Duodenal mucosa (tissue), 2 donors: Measurements from ENCODE around the gene UBP1.
"Not testable (repeated sequence)": the region's sequence is repeated elsewhere in the genome, so short reads cannot be mapped to it uniquely, and the experiment has no call there.

ENCODE experiments used
- H3K27ac ChIP-seq: one replicate; pipeline ENCODE4 v1.7.0; 2013; ENCODE audit warnings: low read depth, low read length
- H3K27me3 ChIP-seq, 2 donors: one replicate each; pipeline ENCODE4 v1.7.0; 2013; ENCODE audit warnings: low read length in 2 of 2, control low read depth in 1 of 2; ENCODE audit not compliant: insufficient read depth in 2 of 2, control insufficient read depth in 1 of 2
- H3K36me3 ChIP-seq, 2 donors: one replicate each; pipeline ENCODE4 v1.7.0; 2013; ENCODE audit warnings: low read length in 2 of 2, control low read depth in 1 of 2; ENCODE audit not compliant: insufficient read depth in 2 of 2, control insufficient read depth in 1 of 2
- H3K4me1 ChIP-seq, 2 donors: one replicate each; pipeline ENCODE4 v1.7.0; 2013; ENCODE audit warnings: low read length in 2 of 2, control low read depth in 1 of 2; ENCODE audit not compliant: insufficient read depth in 2 of 2, control insufficient read depth in 1 of 2
- H3K4me3 ChIP-seq, 2 donors: one replicate each; pipeline ENCODE4 v1.7.0; 2013; ENCODE audit warnings: low read length in 2 of 2, low read depth in 1 of 2
- H3K9ac ChIP-seq, 2 donors: one replicate each; pipeline ENCODE4 v1.7.0; 2013; ENCODE audit warnings: low read length in 2 of 2, low read depth in 1 of 2
- H3K9me3 ChIP-seq, 2 donors: one replicate each; pipeline ENCODE4 v1.7.0; 2013; ENCODE audit warnings: low read length in 2 of 2, control low read depth in 1 of 2; ENCODE audit not compliant: control insufficient read depth in 1 of 2

The UBP1 gene, protein sequence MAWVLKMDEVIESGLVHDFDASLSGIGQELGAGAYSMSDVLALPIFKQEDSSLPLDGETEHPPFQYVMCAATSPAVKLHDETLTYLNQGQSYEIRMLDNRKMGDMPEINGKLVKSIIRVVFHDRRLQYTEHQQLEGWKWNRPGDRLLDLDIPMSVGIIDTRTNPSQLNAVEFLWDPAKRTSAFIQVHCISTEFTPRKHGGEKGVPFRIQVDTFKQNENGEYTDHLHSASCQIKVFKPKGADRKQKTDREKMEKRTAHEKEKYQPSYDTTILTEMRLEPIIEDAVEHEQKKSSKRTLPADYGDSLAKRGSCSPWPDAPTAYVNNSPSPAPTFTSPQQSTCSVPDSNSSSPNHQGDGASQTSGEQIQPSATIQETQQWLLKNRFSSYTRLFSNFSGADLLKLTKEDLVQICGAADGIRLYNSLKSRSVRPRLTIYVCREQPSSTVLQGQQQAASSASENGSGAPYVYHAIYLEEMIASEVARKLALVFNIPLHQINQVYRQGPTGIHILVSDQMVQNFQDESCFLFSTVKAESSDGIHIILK

DNA sequence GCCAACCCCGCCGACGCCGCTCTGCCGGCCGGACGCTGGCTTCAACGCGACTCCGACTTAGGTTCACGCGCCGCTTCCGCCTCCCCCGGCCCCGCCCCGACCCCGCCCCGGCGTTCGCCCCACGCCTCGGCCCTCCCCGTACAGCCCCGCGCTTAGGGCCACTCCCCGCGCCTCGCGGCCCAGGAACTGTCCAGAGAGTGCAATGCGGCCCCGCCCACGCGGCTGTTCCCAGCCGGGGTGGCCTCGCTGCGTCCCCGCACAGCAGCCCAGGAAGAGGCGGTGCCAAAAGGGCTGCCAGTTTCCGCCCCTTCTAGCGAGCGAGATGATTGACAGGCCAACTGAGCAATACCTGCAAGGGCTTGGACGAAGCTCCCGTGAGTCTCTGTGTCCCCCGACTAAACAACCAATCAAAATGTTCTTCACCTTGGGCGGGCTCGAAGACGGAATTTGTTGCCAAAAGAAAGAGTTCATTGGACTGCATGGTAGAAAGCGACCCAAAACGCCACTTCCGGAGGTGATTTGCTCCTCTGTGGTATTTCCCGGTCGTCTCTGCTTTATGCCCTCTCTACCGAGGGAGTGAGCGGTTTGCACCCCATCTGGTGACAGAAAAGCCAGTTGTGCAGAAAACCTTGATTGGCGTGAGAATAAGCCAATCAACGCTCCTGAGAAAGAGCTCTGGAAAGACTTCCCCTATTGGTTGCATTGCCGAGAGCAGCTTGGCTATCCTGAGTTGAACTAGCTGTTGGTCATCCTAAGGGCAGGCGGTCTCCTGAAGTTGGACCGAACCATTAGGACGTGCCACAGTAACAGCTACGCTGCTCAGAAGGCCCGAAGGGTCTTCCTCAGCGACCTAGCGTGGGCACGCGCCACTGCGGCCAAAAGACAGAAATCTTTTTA is at the start of gene UBP1:
UBP1 (minus strand) TSS at position 78 of the 897 bp plus-strand sequence. CDS start 557 bp downstream, outside the sequence.
- H3K36me3 ChIP-seq, result no peaks in the 10 kb centered on the region
- H3K4me3 ChIP-seq, result peak within 1 kb of the TSS; percentile 86 to 92
- H3K27me3 ChIP-seq, result no peaks in the 10 kb centered on the region
- H3K9me3 ChIP-seq, result no peaks in the 10 kb centered on the region
- peaks cover 29 to 38% of the 10 kb centered on the region in 2 donors for H3K4me1 ChIP-seq
- peak within 1 kb of the TSS; percentile 93 to 97 for H3K9ac ChIP-seq
- H3K27ac ChIP-seq, result peak within 1 kb of the TSS; percentile 99

GRCh38 chr3:33488683-33489082 is 48.5 kb upstream of the UBP1 start:
- no peaks in the 10 kb centered on the region for H3K36me3 ChIP-seq
- no peaks in the 10 kb centered on the region for H3K27me3 ChIP-seq
- H3K9me3 ChIP-seq, result no peaks in the 10 kb centered on the region
- no peak overlapping the region for H3K27ac ChIP-seq
- no peak overlapping the region for H3K4me3 ChIP-seq
- no peaks in the 10 kb centered on the region for H3K4me1 ChIP-seq
- H3K9ac ChIP-seq, result no peak overlapping the region

GRCh38 chr3:33488246-33488645 is 48.0 kb upstream of the UBP1 start:
- Histone ChIP-seq H3K36me3 (no peaks in the 10 kb centered on the region), H3K4me3 (no peak overlapping the region), H3K9me3 (no peaks in the 10 kb centered on the region), H3K9ac (no peak overlapping the region), H3K4me1 (no peaks in the 10 kb centered on the region), H3K27me3 (no peaks in the 10 kb centered on the region), H3K27ac (no peak overlapping the region)

GRCh38 chr3:33482111-33482521 is 41.9 kb upstream of the UBP1 start:
- H3K36me3 ChIP-seq, result no peaks in the 10 kb centered on the region
- H3K9ac ChIP-seq, result no peak overlapping the region
- no peak overlapping the region for H3K4me3 ChIP-seq
- no peaks in the 10 kb centered on the region for H3K9me3 ChIP-seq
- H3K27ac ChIP-seq, result no peak overlapping the region
- no peaks in the 10 kb centered on the region for H3K27me3 ChIP-seq
- H3K4me1 ChIP-seq, result peaks cover 0 to 4% of the 10 kb centered on the region in 2 donors

GRCh38 chr3:33474896-33475295 is 34.7 kb upstream of the UBP1 start:
- no peak overlapping the region for H3K27ac ChIP-seq
- H3K9ac ChIP-seq, result no peak overlapping the region
- no peaks in the 10 kb centered on the region for H3K36me3 ChIP-seq
- H3K27me3 ChIP-seq, result no peaks in the 10 kb centered on the region
- H3K4me3 ChIP-seq, result no peak overlapping the region
- no peaks in the 10 kb centered on the region for H3K9me3 ChIP-seq
- no peaks in the 10 kb centered on the region for H3K4me1 ChIP-seq

DNA sequence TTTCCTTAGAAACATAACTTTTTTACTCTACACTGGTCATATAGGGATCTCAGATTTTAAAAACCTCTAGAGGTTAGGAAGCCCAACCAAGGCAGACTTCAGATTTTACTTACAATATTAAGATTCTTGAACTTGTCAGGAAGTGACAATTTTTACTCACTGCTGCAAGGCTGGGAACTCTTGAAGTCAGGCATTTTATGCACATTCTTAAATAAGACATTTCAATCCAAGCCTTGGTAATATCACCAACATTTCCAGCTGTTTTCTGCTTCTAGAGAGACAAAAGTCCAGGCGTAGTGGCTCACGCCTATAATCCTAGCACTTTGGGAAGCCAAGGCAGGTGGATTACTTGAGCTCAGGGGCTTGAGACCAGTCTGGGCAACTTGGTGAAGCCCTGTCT is 33.6 kb upstream of the UBP1 start:
- H3K9me3 ChIP-seq, result no peaks in the 10 kb centered on the region
- no peak overlapping the region for H3K9ac ChIP-seq
- no peak overlapping the region for H3K27ac ChIP-seq
- no peaks in the 10 kb centered on the region for H3K27me3 ChIP-seq
- no peaks in the 10 kb centered on the region for H3K4me1 ChIP-seq
- no peak overlapping the region for H3K4me3 ChIP-seq
- no peaks in the 10 kb centered on the region for H3K36me3 ChIP-seq

- no peaks in the 10 kb centered on the region for H3K27me3 ChIP-seq
- H3K4me3 ChIP-seq, result no peak overlapping the region
- H3K27ac ChIP-seq, result no peak overlapping the region
- H3K9me3 ChIP-seq, result no peaks in the 10 kb centered on the region
- H3K9ac ChIP-seq, result no peak overlapping the region
- H3K4me1 ChIP-seq, result no peaks in the 10 kb centered on the region
- H3K36me3 ChIP-seq, result no peaks in the 10 kb centered on the region
Measured at GRCh38 chr3:33467786-33468185, 27.6 kb upstream of the UBP1 start.

GRCh38 chr3:33461097-33461496 is 20.9 kb upstream of the UBP1 start:
- no peaks in the 10 kb centered on the region for H3K4me1 ChIP-seq
- H3K9ac ChIP-seq, result no peak overlapping the region
- H3K27me3 ChIP-seq, result no peaks in the 10 kb centered on the region
- peaks cover 2 to 17% of the 10 kb centered on the region in 2 donors for H3K9me3 ChIP-seq
- no peaks in the 10 kb centered on the region for H3K36me3 ChIP-seq
- H3K27ac ChIP-seq, result no peak overlapping the region
- H3K4me3 ChIP-seq, result no peak overlapping the region

DNA sequence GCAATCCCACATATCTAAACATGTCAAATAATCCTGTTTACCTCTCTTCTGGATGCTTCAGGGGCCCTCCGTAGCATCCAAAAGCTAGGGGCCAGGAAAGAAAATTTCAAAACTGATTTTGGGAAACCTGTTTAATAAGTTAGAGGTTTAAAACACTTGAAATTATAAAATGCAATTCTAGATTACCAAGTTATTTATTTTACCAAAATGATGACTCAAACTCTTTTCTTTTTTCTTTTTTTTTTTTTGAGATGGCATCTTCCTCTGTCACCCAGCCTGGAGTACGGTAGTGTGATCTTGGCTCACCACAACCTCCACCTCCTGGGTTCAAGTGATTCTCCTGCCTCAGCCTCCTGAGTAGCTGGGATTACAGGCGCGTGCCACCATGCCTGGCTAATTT is 19.4 kb upstream of the UBP1 start:
- H3K4me3 ChIP-seq, H3K9ac ChIP-seq, H3K36me3 ChIP-seq, H3K27ac ChIP-seq, H3K4me1 ChIP-seq, H3K27me3 ChIP-seq: not testable (repeated sequence)
- peaks cover 2 to 17% of the 10 kb centered on the region in 2 donors for H3K9me3 ChIP-seq

DNA sequence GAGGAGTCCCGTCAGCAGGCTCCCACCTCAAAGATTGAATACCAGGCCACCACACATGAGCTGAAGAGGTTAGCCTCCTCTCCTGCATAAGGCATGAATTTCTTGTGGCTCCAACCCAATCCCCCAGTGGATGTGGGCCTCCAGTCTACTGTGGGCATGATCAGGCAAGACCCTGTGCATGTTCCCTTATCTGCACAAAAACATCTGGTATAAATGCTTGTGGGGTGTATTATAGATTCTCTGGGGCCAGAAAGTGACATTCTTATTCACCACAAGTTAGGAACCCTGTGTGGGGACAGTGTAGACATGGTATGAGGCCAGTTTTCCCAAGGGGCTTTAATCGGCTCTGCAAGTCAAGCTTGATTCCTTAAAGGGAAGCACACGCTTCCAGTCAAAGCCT is 18.2 kb upstream of the UBP1 start:
- H3K27me3 ChIP-seq, result no peaks in the 10 kb centered on the region
- H3K36me3 ChIP-seq, result no peaks in the 10 kb centered on the region
- H3K9ac ChIP-seq, result no peak overlapping the region
- no peak overlapping the region for H3K4me3 ChIP-seq
- H3K9me3 ChIP-seq, result peaks cover 2 to 17% of the 10 kb centered on the region in 2 donors
- no peak overlapping the region for H3K27ac ChIP-seq
- no peaks in the 10 kb centered on the region for H3K4me1 ChIP-seq
